GM19025 (cell line): ENCODE results near the gene COBL.

Experiments used
- ATAC-seq: cut with Tn5 transposase; IDR thresholded peaks from one replicate; pipeline ENCODE4 v1.9.1; 2021; ENCODE audit warnings: mild to moderate bottlenecking, low read depth, moderate library complexity; ENCODE audit not compliant: unreplicated experiment

COBL gene

DNA sequence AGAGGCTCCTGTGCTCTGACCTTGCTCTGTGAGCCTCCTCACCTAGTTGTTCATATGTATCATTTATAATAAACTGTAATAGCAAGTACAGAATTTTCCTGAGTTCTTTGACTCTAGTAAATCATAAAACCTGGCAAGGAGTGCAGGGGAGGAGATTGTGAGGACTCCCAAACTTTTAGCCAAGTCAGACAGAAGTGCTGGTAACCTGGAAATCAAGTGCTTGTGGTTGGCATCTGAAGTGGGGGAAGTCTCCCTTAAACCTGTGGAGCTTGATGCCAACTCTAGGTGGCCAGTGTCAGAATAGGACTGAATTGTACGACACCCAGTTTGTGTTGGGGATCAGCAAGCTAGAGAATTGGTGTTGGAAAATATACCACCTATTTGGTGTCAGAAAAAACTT is 327.6 kb downstream of the COBL start:
- ATAC-seq, result no peak

DNA sequence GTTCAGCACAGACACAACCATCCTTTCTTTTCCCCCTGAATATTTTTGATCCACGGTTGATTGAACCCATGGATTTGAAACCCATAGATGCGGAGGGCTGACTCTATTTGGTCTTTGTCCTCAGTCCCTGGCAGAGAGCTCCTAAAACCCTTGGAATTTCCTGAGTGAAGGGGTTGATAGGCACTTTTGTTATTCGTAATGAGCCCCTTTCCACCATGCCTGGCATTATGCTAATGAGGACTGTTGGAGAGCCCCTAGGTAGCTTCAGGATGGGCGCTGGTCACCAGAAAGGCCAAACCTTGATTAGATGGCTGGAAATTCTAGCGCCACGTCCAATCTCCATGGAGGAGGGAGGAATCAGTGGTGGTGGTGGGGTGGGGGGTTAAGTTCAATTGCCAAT is 328.1 kb downstream of the COBL start:
- no peak for ATAC-seq

DNA sequence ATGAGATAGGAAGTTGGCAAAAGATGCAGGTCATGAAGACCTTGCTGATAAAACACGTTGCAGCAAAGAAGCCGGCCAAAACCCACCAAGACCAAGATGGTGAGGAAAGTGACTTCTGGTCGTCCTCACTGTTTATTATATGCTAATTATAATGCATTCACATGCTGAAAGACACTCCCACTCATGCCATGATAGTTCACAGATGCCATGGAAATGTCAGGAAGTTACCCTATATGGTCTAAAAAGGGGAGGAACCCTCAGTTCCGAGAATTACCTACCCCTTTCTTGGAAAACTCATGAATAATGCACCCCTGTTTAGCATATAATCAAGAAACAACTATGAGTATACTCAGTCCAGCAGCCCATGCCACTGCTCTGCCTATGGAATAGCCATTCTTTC is 331.5 kb downstream of the COBL start:
- ATAC-seq, result no peak

DNA sequence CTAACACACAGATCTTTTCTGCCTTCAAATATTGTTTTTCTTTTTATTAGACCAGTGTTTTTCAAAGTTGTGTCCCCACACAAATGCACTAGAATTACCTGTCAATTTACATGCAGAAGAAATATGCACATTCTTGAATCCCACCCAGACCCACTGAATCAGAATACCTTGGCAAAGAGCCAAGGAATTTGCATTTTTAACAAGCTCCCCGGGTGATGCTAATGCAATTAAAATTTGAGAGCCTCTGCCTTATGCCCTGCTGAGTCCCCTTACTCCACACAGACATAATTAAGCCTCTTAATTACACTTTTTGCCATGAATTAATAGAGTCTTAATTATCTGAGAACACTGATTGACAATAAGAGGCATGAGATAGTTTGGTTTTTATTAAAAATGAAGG is 332.8 kb downstream of the COBL start:
- ATAC-seq, result no peak

DNA sequence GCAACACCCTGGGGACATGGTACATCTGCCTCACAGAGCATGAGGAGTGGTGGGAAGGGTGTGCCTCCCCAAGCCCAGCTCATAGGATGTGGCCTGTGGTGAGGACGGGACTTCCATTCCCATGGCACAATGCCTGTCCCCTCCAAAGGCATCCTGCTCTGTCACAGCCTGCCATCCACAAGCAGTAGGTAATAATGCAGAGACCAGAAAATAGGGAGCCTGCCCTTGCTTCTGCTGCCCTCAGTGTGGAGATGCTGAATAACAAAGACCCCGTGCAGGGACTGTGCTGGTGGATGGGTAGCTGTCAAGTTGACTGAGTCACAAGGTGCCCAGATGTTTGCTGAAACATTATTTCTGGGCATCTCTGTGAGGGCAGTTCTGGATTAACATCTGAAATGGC is 334.0 kb downstream of the COBL start:
- ATAC-seq, result no peak

DNA sequence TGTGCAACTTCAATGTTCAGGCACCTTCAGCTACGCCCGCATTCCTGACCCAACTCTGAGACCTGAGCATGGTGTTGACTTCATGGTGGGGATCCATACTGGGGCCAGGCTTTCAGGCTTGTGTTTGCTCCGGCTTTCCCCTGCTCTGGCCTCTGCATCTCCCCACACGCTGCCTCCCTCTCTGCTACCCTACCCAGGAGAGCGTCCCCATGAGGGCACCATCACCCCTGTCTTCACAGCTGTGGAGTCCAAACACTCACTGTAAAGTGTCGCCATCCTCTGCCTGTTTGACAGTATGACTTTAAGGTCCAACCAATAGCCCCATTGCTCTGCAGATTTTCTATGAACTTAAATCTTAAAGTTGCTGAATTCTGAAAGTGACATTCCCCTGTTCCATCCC is 334.9 kb downstream of the COBL start:
- no peak for ATAC-seq

DNA sequence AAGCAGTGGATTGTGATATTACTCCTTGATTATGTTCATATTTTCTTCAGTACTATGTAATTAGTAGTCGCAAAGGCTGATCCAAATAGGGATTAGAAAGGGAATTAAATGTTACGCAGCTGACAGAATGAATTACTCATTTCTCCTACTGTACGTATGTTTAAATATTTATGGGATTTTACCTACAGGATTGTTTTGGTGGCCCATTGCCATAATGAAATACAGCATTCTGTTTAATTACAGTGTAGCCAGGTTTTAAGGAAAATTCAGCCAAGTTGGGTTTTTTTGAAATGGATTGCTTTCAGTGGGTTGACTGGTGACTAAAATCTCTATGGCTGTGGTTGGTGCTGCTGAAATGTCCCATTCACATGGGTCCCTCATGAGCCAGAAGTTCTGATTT is 336.2 kb downstream of the COBL start:
- ATAC-seq, result no peak

DNA sequence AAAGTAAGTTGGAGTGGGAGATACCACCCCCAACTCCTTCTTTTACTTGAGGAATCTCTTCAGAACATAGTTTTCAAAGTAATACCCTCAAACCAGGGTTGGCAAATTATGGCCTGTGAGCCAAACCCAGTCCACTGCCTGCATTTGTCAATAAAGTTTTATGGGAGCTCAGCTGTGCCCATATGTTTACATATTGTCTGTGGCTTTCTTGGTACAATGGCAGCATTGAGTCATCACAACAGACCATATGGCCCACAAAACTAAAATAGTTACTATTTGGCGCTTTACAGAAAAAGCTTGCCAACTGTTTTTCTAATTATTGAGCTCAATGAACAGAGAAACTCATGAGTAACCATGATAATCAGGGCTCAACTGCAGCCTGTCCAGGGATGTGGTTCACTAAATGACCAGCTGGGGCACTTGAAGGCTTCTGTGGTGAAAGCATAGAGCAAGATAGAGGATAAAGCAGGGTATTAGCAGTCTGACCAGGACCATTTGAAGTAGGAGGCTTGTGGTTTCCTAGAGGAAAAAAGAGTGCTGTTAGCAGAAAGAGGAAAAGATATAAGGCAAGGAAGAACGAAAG is 337.9 kb downstream of the COBL start:
- ATAC-seq, result no peak

DNA sequence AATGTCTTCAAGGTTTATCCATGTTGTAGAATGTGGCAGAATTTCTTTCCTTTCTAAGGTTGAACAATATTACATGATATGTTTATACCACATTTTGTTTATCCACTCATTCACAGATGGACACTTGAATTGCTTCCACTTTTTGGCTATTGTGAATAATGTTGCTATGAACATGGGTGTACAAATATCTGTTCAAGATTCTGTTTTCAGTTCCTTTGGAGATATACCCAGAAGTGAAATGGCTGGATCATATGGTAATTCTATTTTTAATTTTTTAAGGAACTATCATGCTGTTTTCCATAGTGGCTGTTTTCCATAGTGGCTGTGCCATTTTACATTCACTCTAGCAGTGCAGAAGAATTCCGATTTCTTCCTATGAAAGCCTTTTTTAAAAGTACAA is 339.2 kb downstream of the COBL start:
- no peak for ATAC-seq

DNA sequence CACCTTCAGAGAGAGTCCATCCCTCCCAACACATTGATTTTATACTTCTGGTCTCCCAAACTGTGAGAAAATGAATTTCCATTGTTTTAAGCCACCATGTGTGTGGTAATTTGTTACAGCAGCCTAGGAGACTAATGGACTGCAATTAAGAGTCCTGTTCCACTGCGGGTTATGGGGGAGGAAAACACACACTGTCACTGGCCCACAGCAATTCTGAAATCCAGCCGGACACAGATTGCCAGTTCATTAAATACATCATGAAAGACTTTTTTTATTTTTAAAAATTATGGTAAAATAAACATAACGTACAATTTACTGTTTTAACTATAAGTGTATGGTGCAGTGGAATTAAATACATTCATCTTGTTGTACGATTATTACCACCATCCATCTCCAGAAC is 340.5 kb downstream of the COBL start:
- ATAC-seq, result no peak

DNA sequence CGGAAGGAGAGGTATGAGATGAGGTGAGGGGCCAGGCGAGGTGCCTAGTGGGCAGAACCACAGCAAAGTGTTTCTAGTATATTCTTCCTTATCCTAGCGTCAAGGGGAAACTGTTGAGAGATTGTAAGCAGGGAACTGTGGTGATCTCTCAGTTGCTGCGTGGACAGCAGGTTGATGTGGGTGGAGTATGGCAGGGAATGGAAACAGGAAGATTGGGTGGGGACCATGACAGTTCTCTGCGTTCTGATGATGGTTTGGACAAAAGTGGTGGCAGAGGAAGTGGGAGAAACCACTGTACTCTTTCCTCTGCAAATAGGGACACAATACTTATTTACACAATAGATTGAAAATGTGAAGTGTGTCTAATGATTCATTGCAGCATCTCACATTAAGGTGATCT is 342.4 kb downstream of the COBL start:
- ATAC-seq, result no peak

DNA sequence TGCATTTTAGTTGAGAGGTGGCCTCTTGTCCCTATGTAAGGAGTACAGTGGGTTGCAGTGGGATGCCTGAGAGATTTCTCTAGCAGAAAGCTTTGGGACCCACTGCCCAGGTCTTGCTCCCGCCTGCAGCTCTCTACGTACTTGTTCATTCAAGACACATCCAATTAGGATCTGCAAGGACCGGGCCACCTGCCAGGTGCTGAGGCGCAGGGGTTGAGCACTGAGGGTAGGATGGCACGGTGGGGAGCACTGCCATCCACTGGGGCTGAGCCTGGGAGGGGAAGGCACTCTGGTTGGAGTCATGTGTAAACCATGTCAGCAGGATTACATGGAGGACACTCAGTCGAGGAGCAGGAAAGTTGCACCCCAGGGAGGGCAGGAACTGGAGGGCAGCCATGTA is 342.8 kb downstream of the COBL start:
- ATAC-seq, result no peak

DNA sequence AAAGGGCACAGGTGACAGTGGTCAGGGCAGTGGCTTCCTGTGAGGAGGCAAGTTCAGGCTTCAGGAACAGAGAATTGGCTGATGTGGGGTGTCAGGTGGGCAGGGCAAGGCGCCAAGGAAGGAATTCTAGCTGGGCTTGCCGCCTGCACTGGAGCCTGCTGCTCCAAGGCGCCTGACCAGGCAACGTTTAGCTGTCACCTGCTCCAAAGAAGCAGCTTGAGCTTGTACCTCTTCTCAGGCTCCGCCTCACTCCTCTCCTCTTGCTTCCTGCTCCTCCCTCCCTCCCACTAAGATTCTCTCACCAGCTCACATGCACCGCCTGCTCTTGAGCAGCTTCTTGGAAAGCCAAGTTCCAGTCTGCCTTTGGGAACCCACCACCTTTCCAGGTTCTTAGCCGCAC is 346.5 kb downstream of the COBL start:
- no peak for ATAC-seq
